ENCODE results near the gene RHAG.

DNA sequence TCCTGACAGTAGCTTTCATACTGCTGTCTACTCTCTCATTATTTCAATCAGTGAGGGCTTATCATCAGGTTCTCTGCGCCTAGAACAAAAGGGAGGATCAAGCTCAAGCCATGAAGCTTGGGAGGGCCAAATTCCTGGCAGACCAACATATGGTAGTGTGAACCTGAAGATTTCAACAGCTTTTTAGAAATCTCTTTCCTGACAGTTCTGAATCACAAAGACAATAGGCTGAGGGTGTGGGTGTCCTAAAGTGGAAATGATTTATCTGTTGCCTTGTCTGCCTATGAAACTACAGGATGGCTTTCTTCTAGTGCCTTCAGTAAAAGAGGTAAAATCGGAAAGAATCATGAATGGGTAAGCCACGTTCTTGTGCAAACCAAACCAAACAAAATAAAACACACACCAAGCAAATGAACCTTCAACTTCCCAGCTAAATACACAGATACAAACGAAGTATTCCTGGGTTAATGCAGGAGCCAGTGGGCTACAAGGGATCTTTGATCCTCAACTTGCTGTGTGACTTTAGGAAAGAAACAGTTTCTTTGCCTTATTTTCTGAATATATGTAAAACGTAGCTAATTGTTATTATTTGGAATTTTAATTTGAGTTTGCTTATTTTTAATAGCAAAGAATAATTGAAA is 2.7 kb upstream of the RHAG start:
- TF ChIP-seq, protein P1, sequence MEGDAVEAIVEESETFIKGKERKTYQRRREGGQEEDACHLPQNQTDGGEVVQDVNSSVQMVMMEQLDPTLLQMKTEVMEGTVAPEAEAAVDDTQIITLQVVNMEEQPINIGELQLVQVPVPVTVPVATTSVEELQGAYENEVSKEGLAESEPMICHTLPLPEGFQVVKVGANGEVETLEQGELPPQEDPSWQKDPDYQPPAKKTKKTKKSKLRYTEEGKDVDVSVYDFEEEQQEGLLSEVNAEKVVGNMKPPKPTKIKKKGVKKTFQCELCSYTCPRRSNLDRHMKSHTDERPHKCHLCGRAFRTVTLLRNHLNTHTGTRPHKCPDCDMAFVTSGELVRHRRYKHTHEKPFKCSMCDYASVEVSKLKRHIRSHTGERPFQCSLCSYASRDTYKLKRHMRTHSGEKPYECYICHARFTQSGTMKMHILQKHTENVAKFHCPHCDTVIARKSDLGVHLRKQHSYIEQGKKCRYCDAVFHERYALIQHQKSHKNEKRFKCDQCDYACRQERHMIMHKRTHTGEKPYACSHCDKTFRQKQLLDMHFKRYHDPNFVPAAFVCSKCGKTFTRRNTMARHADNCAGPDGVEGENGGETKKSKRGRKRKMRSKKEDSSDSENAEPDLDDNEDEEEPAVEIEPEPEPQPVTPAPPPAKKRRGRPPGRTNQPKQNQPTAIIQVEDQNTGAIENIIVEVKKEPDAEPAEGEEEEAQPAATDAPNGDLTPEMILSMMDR (IDR thresholded peaks at IDR 0.05), result no peak
- no peak for TF ChIP-seq EP300 (IDR thresholded peaks at IDR 0.05)
- no peak for TF ChIP-seq POLR2A (IDR thresholded peaks at IDR 0.05)
- no peak for TF ChIP-seq POLR2AphosphoS5 (IDR thresholded peaks at IDR 0.05)

Data from sigmoid colon (tissue), 4 donors.